ENCODE measurements around the gene DLGAP4.

The DLGAP4 gene

GRCh38 chr20:36574366-36575135 is 268.4 kb downstream of the DLGAP4 start:
- DNase-seq (ENCODE audit: insufficient read length, low spot score) (peak; percentile 36), FAIRE-seq (peak; percentile 71)

DNA sequence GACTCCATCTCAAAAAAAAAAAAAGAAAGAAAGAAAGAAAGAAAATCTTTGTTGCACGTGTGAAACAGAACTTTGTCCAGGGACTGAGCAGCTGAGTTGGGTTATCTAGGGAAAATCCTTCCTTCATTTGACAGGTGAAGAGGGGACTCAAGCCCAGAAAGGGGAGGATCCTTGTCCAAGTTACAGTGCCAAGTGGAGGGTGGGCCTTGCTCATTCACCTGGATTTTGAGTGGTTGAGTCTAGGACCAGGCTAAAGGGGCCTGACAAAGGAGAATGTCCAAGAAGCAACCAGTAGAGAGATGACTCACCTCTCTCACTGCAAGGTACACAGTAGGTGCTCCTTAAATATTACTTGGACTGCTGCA is 269.9 kb downstream of the DLGAP4 start:
- FAIRE-seq (no peak), DNase-seq (ENCODE audit: insufficient read length, low spot score) (no peak)
